Body of pancreas (tissue), 4 donors: Measurements from ENCODE around the gene UBL3. TPM values are rescaled to one million over a fixed set of nuclear protein-coding genes. Genes with fewer than 3 reads are reported as not detected.

Experiments
- ATAC-seq: fragments of 150-250 bp; one replicate; pipeline ENCODE4 v1.9.1; 2016
- DNase-seq, 4 donors: peaks; one replicate each; pipeline ENCODE4 v3.0.0-alpha.2; 2019
- H3K27ac ChIP-seq, 4 donors: fragments of 200-600 bp; sonication (generic); 1 replicate in 3 of 4; 2 replicates in 1 of 4; pipeline versions ENCODE4 v1.5.1 to v1.6.1; 2016 to 2019; ENCODE audit warnings: mild to moderate bottlenecking in 1 of 4, mixed read lengths in 1 of 4, moderate library complexity in 1 of 4
- H3K27me3 ChIP-seq, 2 donors: fragments of 200-600 bp; sonication (generic); one replicate each; pipeline ENCODE4 v1.6.0; 2016; ENCODE audit warnings: mild to moderate bottlenecking in 1 of 2
- H3K36me3 ChIP-seq, 2 donors: fragments of 200-600 bp; sonication (generic); replicated peaks in 1 of 2; 2 replicates each; pipeline ENCODE4 v1.5.1; 2016; ENCODE audit warnings: low read depth in 2 of 2; ENCODE audit not compliant: insufficient read depth in 1 of 2
- H3K4me1 ChIP-seq: fragments of 200-600 bp; sonication (generic); one replicate; pipeline ENCODE4 v1.6.0; 2016
- H3K4me3 ChIP-seq, 2 donors: fragments of 200-600 bp; sonication (generic); 1 replicate in 1 of 2; 2 replicates in 1 of 2; pipeline ENCODE4 v1.5.1; 2016 to 2019
- H3K9me3 ChIP-seq, 3 donors: fragments of 200-600 bp; sonication (generic); 1 replicate in 2 of 3; 2 replicates in 1 of 3; pipeline ENCODE4 v1.5.1; 2016
- POLR2A ChIP-seq, 3 donors: fragments of 450-650 bp; IDR thresholded peaks; one replicate each; pipeline ENCODE4 v1.6.1; 2016; ENCODE audit warnings: antibody characterized with exemption in 3 of 3, mild to moderate bottlenecking in 2 of 3
- WGBS, 2 donors: methylation state at CpG; one replicate each; pipeline ENCODE4 v1.1.5; 2017; 5-methylcytosine and 5-hydroxymethylcytosine counted together
- intact Hi-C: fragments of 100-400 bp; cut with DNase I; formaldehyde crosslinking; loops from one replicate; pipeline ENCODE4 v1.15.1; 2023
- total RNA-seq, 2 donors: library from RNA; depleted of rRNA; stranded (reverse); fragments of >200 nt; gene quantifications; one replicate each; pipeline ENCODE4 v1.1.0, GENCODE V29; 2016
- TF ChIP-seq, protein P1 (sequence below), 7 experiments: fragments of 450-650 bp in 4 of 7; fragments of 200-600 bp in 3 of 7; sonication (generic) in 3 of 7; IDR thresholded peaks; one replicate each; pipeline ENCODE4 v1.5.1; 2016 to 2019; ENCODE audit warnings: antibody characterized with exemption in 7 of 7

The UBL3 gene
- total RNA-seq, 2 donors from 2014 or later, result 20.4 to 33.2 TPM

GRCh38 chr13:29761160-29761559 lies 89.3 kb downstream of the UBL3 start:
- no peak for ATAC-seq
- Histone ChIP-seq H3K27me3 (no peaks in the 10 kb centered on the region), H3K36me3 (no peaks in the 10 kb centered on the region), H3K4me3 (no peak overlapping the region), H3K9me3 (no peaks in the 10 kb centered on the region), H3K4me1 (no peaks in the 10 kb centered on the region), H3K27ac (no peak overlapping the region)
- WGBS, 2 donors, result 73 to 74% methylated on average over 3 of the region's 3 CpGs
- intact Hi-C loops, result no loop called here
- TF ChIP-seq, protein P1, sequence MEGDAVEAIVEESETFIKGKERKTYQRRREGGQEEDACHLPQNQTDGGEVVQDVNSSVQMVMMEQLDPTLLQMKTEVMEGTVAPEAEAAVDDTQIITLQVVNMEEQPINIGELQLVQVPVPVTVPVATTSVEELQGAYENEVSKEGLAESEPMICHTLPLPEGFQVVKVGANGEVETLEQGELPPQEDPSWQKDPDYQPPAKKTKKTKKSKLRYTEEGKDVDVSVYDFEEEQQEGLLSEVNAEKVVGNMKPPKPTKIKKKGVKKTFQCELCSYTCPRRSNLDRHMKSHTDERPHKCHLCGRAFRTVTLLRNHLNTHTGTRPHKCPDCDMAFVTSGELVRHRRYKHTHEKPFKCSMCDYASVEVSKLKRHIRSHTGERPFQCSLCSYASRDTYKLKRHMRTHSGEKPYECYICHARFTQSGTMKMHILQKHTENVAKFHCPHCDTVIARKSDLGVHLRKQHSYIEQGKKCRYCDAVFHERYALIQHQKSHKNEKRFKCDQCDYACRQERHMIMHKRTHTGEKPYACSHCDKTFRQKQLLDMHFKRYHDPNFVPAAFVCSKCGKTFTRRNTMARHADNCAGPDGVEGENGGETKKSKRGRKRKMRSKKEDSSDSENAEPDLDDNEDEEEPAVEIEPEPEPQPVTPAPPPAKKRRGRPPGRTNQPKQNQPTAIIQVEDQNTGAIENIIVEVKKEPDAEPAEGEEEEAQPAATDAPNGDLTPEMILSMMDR (IDR thresholded peaks at IDR 0.05), result no peak
- TF ChIP-seq POLR2A (IDR thresholded peaks at IDR 0.05), result no peak
- no peak for DNase-seq

GRCh38 chr13:29760544-29760943 lies 89.9 kb downstream of the UBL3 start:
- no peak overlapping the region for H3K27ac ChIP-seq
- DNase-seq (no peak), ATAC-seq (no peak)
- H3K36me3 ChIP-seq, result no peaks in the 10 kb centered on the region
- no peaks in the 10 kb centered on the region for H3K9me3 ChIP-seq
- no peak overlapping the region for H3K4me3 ChIP-seq
- TF ChIP-seq, protein P1 (IDR thresholded peaks at IDR 0.05), result no peak
- no peak for TF ChIP-seq POLR2A (IDR thresholded peaks at IDR 0.05)
- WGBS, 2 donors, result 71 to 90% methylated on average over 3 of the region's 3 CpGs
- intact Hi-C loops, result no loop called here
- H3K4me1 ChIP-seq, result no peaks in the 10 kb centered on the region
- H3K27me3 ChIP-seq, result no peaks in the 10 kb centered on the region

DNA sequence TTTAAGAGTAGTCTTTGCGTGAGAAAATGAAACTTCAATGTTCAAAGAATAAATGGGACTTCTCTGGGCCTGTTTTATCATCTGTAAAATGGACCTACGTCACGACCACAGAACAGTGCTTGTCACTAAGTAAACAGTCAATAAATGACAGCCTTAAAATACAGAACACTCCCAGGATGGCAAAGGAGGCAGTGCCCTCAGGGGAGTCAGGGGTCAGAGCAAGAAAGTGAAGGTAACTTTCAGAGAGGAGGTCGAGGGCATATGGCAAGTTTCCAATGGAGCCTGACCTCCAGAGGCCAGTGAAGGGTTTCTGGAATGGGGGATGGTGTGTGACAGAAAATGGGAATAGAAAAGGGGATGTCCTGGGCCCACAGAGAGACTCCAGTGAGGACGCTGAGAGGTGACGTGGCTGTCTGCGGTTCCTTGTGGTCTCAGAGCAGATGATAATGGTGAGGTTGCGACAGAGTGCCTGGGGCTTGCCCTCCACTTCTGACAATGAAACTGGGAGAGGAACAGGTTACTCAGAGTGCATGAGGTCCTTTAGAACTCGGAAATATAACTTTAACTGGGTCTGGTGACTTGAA lies 91.8 kb downstream of the UBL3 start:
- peak in 2 of 4 donors; percentile 25 to 75 for DNase-seq
- Histone ChIP-seq H3K4me3 (no peak overlapping the region), H3K27me3 (no peaks in the 10 kb centered on the region), H3K36me3 (no peaks in the 10 kb centered on the region), H3K27ac (no peak overlapping the region), H3K4me1 (no peaks in the 10 kb centered on the region), H3K9me3 (no peaks in the 10 kb centered on the region)
- no peak for ATAC-seq
- TF ChIP-seq, protein P1 (IDR thresholded peaks at IDR 0.05), result no peak
- no peak for TF ChIP-seq POLR2A (IDR thresholded peaks at IDR 0.05)
- 50 to 64% methylated on average over 9 of the region's 9 CpGs for WGBS, 2 donors
- intact Hi-C loops, result no loop called here

GRCh38 chr13:29756506-29756905 lies 93.9 kb downstream of the UBL3 start:
- TF ChIP-seq, protein P1 (IDR thresholded peaks at IDR 0.05), result no peak
- no peak for TF ChIP-seq POLR2A (IDR thresholded peaks at IDR 0.05)
- ATAC-seq (no peak), DNase-seq (no peak)
- WGBS, 2 donors, result 79 to 90% methylated on average over 2 of the region's 2 CpGs
- H3K36me3 ChIP-seq, result no peaks in the 10 kb centered on the region
- no peaks in the 10 kb centered on the region for H3K4me1 ChIP-seq
- intact Hi-C loops, result no loop called here
- H3K9me3 ChIP-seq, result no peaks in the 10 kb centered on the region
- no peak overlapping the region for H3K4me3 ChIP-seq
- no peak overlapping the region for H3K27ac ChIP-seq
- H3K27me3 ChIP-seq, result no peaks in the 10 kb centered on the region

- Histone ChIP-seq H3K4me3 (no peak overlapping the region), H3K27ac (no peak overlapping the region), H3K36me3 (no peaks in the 10 kb centered on the region), H3K9me3 (no peaks in the 10 kb centered on the region), H3K4me1 (no peaks in the 10 kb centered on the region), H3K27me3 (no peaks in the 10 kb centered on the region)
- ATAC-seq (no peak), DNase-seq (no peak)
- TF ChIP-seq, protein P1 (IDR thresholded peaks at IDR 0.05), result no peak
- no peak for TF ChIP-seq POLR2A (IDR thresholded peaks at IDR 0.05)
- 82 to 85% methylated on average over 4 of the region's 4 CpGs for WGBS, 2 donors
- intact Hi-C loops, result no loop called here
Observed at GRCh38 chr13:29754473-29754806, 96.0 kb downstream of the UBL3 start.
